Ishikawa (cell line): ENCODE measurements around the gene NPR2.

ENCODE experiments used
- CEBPB ChIP-seq: IDR thresholded peaks from 2 replicates; pipeline ENCODE4 v1.6.1; 2012
- CREB1 ChIP-seq: IDR thresholded peaks from 2 replicates; pipeline ENCODE4 v1.6.1; 2012; ENCODE audit warnings: low read depth
- EGR1 ChIP-seq: IDR thresholded peaks from 2 replicates; pipeline ENCODE4 v1.6.1; 2012
- EP300 ChIP-seq: IDR thresholded peaks from 2 replicates; pipeline ENCODE4 v1.6.1; 2012; ENCODE audit warnings: borderline replicate concordance
- FOXM1 ChIP-seq: IDR thresholded peaks from 2 replicates; pipeline ENCODE4 v1.6.1; 2012; ENCODE audit warnings: low read depth, borderline replicate concordance
- NFIC ChIP-seq: IDR thresholded peaks from 2 replicates; pipeline ENCODE4 v1.6.1; 2012
- RAD21 ChIP-seq: IDR thresholded peaks from 2 replicates; pipeline ENCODE4 v1.6.1; 2012; ENCODE audit warnings: low read depth
- REST ChIP-seq: IDR thresholded peaks from 2 replicates; pipeline ENCODE4 v1.6.1; 2012; ENCODE audit warnings: low read depth, mild to moderate bottlenecking
- TAF1 ChIP-seq: IDR thresholded peaks from 2 replicates; pipeline ENCODE4 v1.6.1; 2012; ENCODE audit warnings: low read depth, mild to moderate bottlenecking
- TCF12 ChIP-seq: IDR thresholded peaks from 2 replicates; pipeline ENCODE4 v1.6.1; 2012; ENCODE audit warnings: low read depth
- TEAD4 ChIP-seq: IDR thresholded peaks from 2 replicates; pipeline ENCODE4 v1.6.1; 2012
- YY1 ChIP-seq: IDR thresholded peaks from 2 replicates; pipeline ENCODE4 v1.6.1; 2012; ENCODE audit warnings: low read depth
- ZBTB7A ChIP-seq: IDR thresholded peaks from 2 replicates; pipeline ENCODE4 v1.6.1; 2012; ENCODE audit warnings: low read depth
- TF ChIP-seq, protein P1 (sequence below): IDR thresholded peaks from 2 replicates; pipeline ENCODE4 v1.6.1; 2012
- TF ChIP-seq, protein P2 (sequence below): IDR thresholded peaks from 2 replicates; pipeline ENCODE4 v1.6.1; 2012

The NPR2 gene

DNA sequence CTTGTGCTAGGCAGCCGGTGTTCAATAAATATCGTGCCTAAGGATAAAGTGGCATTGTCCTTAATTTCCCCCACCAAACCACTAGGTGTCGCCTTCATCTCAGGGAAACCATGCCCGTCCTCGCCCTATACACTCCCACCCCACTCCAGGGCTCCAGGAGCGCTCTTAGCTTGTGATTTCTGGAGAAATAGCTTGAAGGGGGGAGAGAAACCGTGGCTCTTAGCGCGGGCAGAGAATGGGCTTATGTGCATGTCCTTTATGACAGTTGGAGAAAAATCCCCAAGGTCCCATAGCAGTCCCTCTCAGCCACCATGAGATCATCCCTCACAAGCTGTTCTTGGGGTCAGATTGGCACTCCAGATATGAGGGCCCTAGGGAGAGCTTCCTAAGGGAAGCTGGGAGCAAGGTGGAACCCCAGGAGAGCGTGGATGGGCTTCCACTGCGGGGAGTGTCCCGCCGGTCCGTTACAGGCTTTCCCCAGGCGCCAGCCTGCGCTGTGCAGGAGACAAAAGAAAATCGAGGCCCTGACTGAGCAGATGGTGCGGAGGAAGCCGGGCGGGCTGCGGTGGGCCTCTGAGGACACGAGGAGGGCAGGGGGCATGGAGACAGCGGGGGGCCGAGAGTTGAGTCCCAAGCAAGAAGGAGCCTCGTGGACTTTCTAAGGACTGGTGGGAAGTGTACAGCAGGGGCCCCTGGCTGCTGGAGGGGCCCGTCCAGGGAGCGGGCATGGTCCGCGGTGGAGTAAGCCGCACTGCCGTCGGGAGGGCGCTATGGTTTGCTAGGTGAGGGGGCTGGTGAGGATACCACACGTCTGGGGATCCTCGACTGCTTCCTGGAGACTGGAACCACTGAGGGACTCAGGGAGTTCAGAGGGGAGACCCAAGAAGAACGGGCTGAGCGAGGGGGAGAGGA, 750 bp upstream of the NPR2 start:
- TF ChIP-seq RAD21: peak; percentile 93
- TF ChIP-seq, protein P1, sequence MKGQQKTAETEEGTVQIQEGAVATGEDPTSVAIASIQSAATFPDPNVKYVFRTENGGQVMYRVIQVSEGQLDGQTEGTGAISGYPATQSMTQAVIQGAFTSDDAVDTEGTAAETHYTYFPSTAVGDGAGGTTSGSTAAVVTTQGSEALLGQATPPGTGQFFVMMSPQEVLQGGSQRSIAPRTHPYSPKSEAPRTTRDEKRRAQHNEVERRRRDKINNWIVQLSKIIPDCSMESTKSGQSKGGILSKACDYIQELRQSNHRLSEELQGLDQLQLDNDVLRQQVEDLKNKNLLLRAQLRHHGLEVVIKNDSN: no peak
- TF ChIP-seq ZBTB7A: no peak
- no peak for TF ChIP-seq TCF12
- no peak for TF ChIP-seq TAF1
- TF ChIP-seq EGR1: no peak
- no peak for TF ChIP-seq EP300
- TF ChIP-seq NFIC: no peak

GRCh38 chr9:35792024-35792813, 828 bp downstream of the NPR2 start:
- TF ChIP-seq TAF1 (no peak), EGR1 (no peak), TCF12 (no peak), ZBTB7A (no peak)

DNA sequence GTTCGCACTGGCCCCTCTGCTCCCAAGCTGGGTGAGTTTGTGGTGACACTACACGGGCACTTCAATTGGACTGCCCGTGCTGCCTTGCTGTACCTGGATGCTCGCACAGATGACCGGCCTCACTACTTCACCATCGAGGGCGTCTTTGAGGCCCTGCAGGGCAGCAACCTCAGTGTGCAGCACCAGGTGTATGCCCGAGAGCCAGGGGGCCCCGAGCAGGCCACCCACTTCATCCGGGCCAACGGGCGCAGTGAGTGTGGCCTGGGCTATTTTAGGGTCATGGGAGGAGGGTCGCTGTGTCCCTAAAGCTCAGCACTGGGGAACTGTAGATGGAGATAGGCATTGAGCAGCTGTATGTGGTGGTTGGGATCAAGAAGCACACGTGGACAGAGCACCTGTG, 1.4 kb downstream of the NPR2 start:
- TF ChIP-seq FOXM1 (no peak), CREB1 (no peak), YY1 (no peak), RAD21 (no peak), TCF12 (no peak), EP300 (no peak)

DNA sequence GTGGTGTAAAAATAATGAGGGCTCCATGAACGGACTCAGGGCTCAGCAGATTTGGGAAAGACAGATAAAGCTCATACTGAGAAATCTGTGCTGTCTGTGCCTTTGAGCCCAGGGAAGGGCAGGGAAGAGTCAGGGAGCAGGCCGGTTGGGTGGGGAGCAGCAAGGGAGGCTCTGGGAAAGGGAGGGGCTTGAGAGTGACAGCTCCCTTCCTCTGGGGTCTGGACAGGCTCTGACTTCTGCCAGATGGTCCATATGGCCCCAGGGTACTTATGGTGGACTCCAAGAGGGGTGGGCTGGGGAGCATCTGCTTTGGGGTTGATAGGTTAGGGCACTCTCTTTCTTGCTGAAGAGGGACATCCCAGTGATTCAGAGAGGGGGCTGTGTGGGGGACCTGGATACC, 2.1 kb downstream of the NPR2 start:
- no peak for TF ChIP-seq TCF12
- TF ChIP-seq, protein P1: no peak

DNA sequence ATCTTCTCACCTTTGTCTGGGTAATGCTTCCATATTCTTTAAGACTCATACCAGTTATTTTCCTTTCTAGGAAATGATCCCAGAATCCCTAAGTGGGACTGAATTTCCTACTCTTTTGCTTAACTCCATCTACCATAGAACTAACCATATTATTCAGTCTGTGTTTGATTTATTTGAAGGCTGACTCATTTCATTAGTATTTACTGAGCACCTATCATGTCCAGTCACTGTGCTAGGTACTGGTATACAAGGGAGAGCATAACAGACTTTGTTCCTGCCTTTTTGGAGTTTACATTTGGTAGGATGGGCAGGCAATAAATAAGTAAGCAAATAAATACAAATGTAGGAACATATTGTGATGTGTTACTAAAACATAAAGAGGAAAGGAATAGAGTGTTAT, 4.3 kb downstream of the NPR2 start:
- TF ChIP-seq, protein P2, sequence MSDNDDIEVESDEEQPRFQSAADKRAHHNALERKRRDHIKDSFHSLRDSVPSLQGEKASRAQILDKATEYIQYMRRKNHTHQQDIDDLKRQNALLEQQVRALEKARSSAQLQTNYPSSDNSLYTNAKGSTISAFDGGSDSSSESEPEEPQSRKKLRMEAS: no peak
- TF ChIP-seq CEBPB (no peak), FOXM1 (no peak), RAD21 (no peak), EGR1 (no peak), NFIC (no peak), TEAD4 (no peak), TCF12 (no peak)
- TF ChIP-seq, protein P1: no peak

DNA sequence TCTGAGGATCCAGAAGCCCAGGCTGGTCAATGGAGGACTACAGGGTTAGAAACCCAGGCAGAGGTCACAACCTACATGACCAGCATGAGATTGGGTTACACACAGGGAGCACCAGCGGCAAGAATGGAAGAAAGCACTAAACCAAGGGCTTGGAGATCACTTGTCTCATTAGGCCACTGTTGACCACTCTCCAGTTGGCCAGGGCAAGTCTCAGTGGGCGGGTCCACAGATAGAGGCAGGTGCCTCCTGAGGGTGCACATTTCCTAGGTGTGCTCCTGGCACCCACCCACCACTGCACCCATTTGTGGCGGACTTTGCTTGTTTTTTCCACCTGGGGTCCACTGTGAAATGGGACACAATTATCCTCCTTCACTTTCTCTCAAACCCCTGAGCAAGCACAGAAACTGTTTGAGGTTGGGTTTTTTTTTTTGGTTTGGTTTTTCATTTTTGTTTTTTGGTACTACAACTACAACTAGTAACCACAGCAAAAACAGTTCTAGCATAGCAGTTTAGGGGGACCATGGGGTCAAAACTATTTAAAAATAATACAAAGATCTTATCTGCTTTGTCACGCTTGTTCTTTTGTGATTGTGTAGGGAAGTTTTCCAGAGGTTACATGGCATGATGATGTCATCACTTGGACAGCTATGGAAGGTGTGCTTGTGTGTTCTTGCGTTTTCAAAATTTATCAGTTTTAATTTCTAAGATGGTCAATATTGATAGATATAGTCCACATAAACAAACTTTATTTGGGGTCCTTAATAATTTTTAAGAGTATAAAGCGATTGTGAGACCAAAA, 6.1 kb downstream of the NPR2 start:
- TF ChIP-seq, protein P1: no peak
- TF ChIP-seq, protein P2: no peak
- TF ChIP-seq RAD21: no peak
- TF ChIP-seq EP300: no peak
- no peak for TF ChIP-seq TEAD4
- no peak for TF ChIP-seq YY1
- no peak for TF ChIP-seq CREB1
- no peak for TF ChIP-seq TCF12
- TF ChIP-seq ZBTB7A: no peak
- no peak for TF ChIP-seq TAF1
- no peak for TF ChIP-seq FOXM1
- TF ChIP-seq EGR1: no peak
- no peak for TF ChIP-seq NFIC
- TF ChIP-seq CEBPB: no peak
- TF ChIP-seq REST: no peak
